T-cell (primary cell): ENCODE measurements around the gene FAM110D. TPM values are rescaled to one million over a fixed set of nuclear protein-coding genes. Genes with fewer than 3 reads are reported as not detected.

Source experiments
- total RNA-seq, 35 experiments: library from RNA in 6 of 35; stranded (reverse) in 6 of 35; fragments of 120-200 nt in 1 of 35; gene quantifications; one replicate each; pipeline versions ENCODE4 v1.2.1 to v1.2.4 and lab custom pipeline; 2013 to 2026

Gene FAM110D
- total RNA-seq, 5 donors from 2014 or later (not counting 1 experiment from before 2014, with no cell fraction given), result 0.09 TPM; not detected in 4

Other genes starting within 250 kb of the FAM110D start
- gene PAFAH2, start 161.0 kb upstream of the FAM110D start, total RNA-seq, result 10 to 100 TPM; 10.2 to 30.2 (median 17.3) TPM
- under 1 TPM in 4 of 5 donors, not detected in 1; 0.08 to 0.19 (median 0.12) TPM for gene EXTL1, start 137.3 kb upstream of the FAM110D start, total RNA-seq
- under 1 TPM in 3 of 5 donors, not detected in 2; 0.13 to 0.38 (median 0.19) TPM for gene SLC30A2, start 113.0 kb upstream of the FAM110D start, total RNA-seq
- gene TRIM63, start 91.4 kb upstream of the FAM110D start, total RNA-seq, result not detected
- gene PDIK1L, start 47.3 kb upstream of the FAM110D start, total RNA-seq, result 10 to 100 TPM in 3 of 5 donors, 1 to 10 TPM in 2; 8.8 to 23.6 (median 19.1) TPM
- not detected for gene C1orf232, start 9.9 kb downstream of the FAM110D start, total RNA-seq
- 10 to 100 TPM in 3 of 5 donors, 1 to 10 TPM in 2; 8.5 to 17.7 (median 17.1) TPM for gene ZNF593, start 10.8 kb downstream of the FAM110D start, total RNA-seq
- not detected for gene ZNF593OS, start 12.8 kb downstream of the FAM110D start, total RNA-seq
- gene CNKSR1, start 18.4 kb downstream of the FAM110D start, total RNA-seq, result 1 to 10 TPM; 2.9 to 6.8 (median 3.6) TPM
- gene CATSPER4, start 31.5 kb downstream of the FAM110D start, total RNA-seq, result not detected
- 10 to 100 TPM; 14.2 to 28.5 (median 20.7) TPM for gene CEP85, start 75.1 kb downstream of the FAM110D start, total RNA-seq
- gene SH3BGRL3, start 121.0 kb downstream of the FAM110D start, total RNA-seq, result 100 to 1,000 TPM; 218 to 457 (median 370) TPM
- gene UBXN11, start 147.6 kb downstream of the FAM110D start, total RNA-seq, result 100 to 1,000 TPM in 3 of 5 donors, 10 to 100 TPM in 2; 39.5 to 112 (median 104) TPM
- 1,000 to 10,000 TPM in 4 of 5 donors, 100 to 1,000 TPM in 1; 994 to 1,121 (median 1,054) TPM for gene CD52, start 158.9 kb downstream of the FAM110D start, total RNA-seq
- gene CRYBG2, start 195.1 kb downstream of the FAM110D start, total RNA-seq, result 1 to 10 TPM; 3.0 to 7.3 (median 5.1) TPM
- 10 to 100 TPM in 2 of 5 donors, 1 to 10 TPM in 2, under 1 TPM in 1; 0.32 to 23.1 (median 5.3) TPM for gene ZNF683, start 213.7 kb downstream of the FAM110D start, total RNA-seq